Tongue (tissue), 2 donors: ENCODE measurements around the gene SSR2. TPM values are rescaled to one million over a fixed set of nuclear protein-coding genes. Genes with fewer than 3 reads are reported as not detected.

ENCODE experiments used
- DNase-seq: peaks from one replicate; pipeline ENCODE4 v3.0.0-alpha.2; 2015
- total RNA-seq: library from RNA; depleted of rRNA; stranded (reverse); fragments of >200 nt; gene quantifications from one replicate; pipeline ENCODE4 v1.2.3, GENCODE V29; 2014

The SSR2 gene
- 282 TPM for total RNA-seq

DNA sequence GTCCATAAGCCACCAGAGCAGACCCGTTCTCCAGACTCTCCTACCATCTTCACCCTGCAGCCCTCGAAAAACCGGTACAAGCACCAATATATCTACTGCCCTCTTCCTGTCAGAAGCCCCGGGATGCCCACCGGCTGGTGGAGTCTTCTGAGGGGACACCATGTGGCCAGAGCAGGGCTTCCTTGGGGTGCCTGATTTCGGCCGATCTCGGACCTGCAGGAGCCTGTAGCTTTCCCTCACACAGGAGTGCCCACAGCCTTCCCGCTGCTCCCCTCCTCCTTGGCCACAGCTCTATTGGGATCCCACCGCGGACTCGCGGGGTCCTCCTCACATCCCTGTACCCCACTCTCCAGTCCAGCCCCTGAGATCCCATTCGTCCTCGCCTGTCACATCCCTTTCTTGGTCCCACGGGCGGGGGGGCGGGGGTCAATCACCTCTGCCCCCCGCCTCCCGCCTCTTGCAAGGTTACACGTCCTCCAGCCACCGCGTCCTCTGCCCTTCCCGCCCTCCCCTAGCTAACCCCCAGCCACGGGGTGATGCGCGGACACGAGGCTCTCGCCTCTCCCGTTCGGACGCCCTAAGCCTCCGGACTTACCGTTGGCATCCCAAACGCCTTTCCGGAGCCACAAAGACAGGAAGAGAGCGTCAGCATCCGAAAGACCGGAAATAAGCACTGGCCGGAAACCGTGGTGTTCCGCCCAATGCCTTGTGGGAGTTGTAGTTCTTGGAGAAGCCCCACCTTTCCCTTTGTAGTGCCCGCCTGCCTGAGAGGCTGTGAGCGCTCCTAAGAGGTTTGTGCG lies at the start of gene SSR2:
Gene SSR2 (minus strand): TSS at position 659 of the 800 bp plus-strand sequence. CDS start 784 bp downstream, outside the sequence.
- DNase-seq = peak; percentile 95

DNA sequence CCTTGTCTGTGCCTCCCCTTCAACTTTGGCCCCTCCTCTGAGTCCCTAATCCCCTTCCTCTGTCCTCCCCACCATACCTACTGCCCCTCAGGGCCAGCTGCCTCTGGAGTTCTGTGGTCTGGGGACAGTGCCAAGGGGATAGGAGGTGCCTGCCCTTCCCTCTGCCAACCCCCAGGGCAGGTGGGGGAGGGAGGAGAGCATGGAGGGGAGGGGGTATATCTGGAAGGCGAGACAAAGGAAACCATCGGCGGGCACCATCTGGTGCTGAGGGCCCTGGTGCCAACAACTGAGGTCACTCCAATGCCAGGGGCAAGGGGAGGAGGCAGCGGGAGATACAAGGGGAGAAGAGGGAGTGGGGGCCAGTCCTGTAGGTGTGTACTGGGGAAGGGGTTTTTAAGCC lies 49.8 kb upstream of the SSR2 start:
- DNase-seq = peak; percentile 80

DNA sequence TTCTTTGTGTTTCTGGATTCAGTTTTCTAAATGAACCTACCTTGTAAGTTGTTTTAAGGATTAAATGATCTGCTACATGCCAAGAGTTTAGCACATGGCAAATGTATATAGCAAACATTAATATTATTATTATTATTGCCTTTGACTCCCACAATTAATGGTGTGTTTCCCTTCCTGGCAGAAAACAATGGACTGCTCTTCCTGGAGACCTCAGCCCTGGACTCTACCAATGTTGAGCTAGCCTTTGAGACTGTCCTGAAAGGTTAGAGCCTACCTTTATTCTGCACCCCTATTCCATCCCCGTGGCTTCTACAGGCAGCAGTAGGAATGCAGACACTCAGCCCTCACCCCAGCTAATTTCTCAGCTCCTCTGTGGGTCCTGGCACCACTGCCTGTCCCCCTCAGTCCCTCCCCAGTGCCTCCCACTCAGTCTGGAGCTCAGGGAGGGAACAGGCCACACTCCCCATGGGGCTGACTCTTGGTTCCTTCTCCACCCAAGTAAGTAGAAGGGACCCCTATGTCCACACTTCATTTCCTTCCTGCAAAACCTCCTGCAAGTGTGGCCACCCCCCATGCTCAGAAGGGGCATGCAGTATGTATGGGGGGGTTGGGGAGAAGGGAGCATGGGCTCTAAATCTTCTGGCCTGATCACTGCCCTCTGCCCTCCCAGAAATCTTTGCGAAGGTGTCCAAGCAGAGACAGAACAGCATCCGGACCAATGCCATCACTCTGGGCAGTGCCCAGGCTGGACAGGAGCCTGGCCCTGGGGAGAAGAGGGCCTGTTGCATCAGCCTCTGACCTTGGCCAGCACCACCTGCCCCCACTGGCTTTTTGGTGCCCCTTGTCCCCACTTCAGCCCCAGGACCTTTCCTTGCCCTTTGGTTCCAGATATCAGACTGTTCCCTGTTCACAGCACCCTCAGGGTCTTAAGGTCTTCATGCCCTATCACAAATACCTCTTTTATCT lies 49.0 kb upstream of the SSR2 start:
- DNase-seq = no peak

DNA sequence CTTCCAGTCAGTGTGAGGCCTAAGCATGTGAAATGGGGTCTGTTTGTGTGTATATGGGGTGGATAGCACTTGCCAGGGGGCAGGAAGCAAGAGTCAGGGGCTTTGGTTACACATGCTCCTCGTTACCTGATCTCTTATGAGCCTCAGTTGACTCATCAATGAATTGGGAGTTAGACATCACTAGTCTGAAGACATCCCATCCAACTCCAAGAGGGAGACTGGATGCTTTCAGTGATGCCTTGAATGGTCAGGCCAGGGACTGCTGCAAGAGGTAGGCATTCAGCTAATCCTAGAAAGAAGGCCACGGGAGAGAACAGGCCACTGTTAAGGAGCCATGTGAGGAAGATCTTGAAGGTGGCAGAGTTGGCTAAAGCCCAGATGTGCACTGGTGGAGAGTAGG lies 46.5 kb upstream of the SSR2 start:
- no peak for DNase-seq

DNA sequence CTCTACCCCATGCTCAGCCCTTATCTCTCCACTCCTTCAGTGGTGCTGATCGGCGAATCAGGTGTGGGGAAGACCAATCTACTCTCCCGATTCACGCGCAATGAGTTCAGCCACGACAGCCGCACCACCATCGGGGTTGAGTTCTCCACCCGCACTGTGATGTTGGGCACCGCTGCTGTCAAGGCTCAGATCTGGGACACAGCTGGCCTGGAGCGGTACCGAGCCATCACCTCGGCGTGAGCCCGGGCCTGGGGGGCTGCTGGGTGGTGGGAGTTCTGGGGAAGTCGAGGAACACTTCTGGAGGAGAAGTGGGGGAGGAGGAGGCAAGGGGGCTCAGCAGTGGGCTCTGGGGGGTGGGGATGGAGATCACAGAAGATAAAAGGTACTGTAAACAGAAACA lies 45.1 kb upstream of the SSR2 start:
- DNase-seq = no peak

DNA sequence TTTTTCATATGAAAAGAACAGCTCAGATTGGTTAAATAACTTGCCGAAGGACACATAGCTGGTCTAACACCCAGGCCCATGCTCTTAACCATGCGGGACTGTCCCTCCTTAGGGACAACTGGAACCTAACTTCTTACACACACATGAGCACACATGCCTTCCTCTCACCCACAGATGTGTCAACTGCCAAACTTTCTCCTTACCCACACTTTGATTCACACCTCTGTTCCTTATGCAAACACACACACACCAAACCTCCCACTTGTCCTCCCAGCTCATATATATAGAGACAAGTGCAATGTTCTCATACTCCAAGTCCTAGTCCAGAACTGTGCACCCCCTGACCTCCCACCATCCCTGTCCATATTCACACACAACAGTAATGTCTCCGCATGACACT lies 44.5 kb upstream of the SSR2 start:
- DNase-seq = no peak

DNA sequence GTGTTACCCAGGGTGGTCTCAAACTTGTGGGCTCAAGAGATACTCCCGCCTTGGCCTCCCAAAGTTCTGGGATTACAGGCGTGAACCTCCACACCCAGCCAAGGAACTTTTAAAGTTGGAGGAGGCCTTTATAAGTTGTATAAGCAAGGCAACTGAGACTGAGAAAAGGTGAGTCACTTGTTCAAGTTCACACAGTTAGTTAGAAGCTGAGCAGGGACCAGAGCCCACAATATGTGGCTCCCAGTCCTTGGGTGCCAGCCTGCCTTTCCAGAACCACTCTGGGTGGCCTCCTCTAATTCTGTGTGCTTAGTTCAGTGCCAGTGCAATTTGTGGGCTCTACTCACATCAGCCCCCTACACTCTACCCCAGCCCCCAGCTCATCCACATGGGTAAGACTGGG lies 43.9 kb upstream of the SSR2 start:
- no peak for DNase-seq

DNA sequence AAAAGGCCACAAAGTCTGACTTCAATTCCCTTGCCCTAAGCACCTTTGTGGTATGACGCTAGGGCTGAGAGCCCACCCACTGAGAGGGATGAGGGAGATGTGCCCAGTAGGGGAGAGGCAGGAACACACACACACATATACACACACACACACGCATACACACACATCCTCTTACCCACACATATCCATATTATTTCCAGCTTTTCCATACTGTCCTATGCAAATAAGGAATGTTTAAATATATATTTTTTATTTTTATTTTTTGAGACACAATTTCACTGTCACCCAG lies 43.2 kb upstream of the SSR2 start:
- no peak for DNase-seq

DNA sequence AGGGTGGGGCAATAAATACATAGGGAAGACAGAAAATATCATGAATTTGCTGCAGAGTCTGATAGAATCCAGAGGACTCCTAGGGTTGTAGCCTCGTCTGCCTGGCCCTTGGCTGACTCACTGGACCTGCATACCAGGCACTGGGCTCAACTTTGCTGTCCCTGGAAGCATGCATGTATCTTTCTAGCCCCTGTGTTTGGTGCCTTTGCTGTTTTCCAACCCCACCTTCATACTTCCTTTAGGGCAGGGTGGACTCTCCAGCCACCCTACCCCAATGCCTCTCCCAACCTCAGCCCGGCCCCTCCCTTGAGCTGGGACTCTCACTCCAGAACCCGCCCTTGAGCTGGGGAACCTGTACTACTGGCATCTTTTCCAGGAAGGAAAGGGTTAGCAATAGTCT lies 41.4 kb upstream of the SSR2 start:
- DNase-seq = no peak

DNA sequence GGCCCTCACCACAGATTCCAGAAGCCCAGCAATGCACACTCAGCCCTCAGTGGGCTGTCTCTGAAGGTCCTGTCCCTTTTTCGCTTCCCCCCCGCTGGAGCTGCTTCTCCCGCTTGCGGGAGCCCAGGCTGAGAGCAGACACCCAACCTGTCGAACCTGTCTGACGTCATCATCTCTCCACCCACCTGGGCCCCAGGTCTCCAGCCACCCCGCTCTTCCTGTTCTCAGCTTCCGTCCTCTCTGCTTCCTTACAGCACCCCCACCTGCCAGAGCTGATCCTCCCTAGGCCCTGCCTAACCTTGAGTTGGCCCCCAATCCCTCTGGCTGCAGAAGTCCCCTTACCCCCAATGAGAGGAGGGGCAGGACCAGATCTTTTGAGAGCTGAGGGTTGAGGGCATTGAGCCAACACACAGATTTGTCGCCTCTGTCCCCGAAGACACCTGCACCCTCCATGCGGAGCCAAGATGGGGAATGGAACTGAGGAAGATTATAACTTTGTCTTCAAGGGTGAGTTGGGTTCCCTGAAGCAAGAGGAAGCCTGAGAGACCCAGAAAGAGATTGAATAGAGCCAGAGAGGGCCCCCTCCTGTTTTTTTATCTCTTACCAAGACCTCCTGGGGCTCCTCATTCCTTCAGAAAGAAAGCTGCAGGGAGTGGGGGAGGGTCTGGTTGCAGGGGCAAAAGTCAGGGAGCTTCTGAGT lies 40.3 kb upstream of the SSR2 start, which contains the start of gene RAB25:
Gene RAB25 (plus strand): TSS at position 224 of the 700 bp plus-strand sequence. CDS start 241 bp downstream, at position 465.
- DNase-seq = peak; percentile 63

DNA sequence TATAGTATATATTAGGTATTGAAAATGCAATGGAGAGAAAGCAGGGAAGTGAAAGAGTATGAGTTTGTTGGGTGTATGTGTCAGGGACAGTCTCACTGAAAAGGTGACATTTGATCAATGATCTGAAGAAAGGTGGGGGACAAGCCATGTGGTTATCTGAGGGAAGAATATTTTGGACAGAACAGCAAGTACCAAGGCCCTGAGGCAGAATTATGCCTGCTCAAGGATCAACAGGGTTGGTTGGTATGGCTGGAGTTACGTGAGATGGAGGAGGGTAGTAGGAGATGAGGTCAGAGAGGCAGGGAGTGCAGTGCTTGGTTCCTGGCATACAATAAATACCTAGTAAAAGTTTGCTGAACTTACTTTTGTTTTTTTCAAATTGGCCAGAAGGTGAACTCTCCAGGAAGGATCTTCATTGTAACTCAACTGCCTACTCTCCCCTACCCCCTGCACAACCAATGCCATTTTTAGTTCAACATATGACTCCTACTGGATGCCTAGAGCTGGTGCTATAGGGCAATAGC lies 35.6 kb upstream of the SSR2 start:
- no peak for DNase-seq

DNA sequence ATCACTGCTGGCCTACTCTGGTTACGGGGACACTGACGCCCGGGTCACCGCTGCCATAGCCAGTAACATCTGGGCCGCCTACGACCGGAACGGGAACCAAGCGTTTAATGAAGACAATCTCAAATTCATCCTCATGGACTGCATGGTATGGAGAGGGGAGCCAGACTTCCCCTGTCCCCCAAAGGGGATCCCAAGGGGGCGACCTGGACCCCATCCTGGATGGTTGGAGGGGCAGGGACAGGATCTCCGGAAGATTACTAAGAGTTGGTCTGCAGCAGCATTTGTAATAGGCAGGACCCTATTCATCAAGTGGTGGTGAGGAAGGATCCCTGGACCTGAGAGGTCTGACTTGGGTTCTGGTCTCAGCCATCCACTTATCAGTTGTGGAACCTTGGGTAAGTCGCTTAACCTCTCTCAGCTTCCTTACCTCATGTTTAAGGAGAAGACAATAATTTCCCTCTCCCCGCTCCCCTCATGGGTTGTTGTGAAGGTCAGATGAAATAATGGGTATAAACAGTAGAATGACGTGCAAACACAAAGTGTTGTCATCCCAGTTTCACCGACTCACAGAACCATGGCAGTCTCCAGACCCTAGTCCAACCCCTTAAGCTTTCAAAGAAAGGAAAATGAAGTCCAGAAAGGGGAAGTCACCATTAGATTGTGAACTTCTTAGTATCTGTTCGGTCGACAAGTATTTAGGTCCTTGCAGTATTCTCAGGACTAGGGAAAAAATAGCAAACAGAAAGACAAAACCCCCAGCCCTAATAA lies 34.7 kb upstream of the SSR2 start:
- DNase-seq = no peak

DNA sequence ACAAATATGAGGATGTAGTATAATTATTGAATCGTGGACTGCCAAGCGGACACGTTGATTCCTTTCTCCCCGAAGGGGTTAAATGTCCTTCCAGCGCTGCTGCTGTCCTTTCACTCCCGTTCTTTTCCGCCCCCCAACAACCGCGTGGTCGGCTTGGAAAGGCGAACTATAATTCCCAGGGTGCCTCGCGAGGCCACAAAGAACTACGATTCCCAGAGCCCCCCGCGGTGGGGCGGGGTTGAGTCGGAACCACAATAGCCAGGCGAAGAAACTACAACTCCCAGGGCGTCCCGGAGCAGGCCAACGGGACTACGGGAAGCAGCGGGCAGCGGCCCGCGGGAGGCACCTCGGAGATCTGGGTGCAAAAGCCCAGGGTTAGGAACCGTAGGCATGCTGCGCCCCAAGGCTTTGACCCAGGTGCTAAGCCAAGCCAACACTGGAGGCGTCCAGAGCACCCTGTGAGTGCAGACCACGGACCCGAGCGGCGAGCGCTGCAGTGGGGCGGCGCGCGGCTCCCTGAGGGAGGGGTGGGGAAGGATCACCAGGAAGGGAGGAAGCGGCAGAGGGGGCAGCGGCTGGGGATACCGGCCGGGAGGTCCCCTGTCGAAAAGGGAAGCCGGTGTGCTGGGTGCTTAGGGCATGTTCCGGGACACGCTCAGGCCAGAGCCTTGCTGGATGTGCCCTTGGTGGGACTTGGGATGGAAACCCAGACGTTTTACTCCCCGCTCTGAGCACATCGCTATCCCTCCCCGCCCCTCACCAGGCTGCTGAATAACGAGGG lies 33.9 kb upstream of the SSR2 start, which contains the start of gene LAMTOR2:
Gene LAMTOR2 (plus strand): TSS at position 283 of the 781 bp plus-strand sequence. CDS start 108 bp downstream, at position 391.
- peak; percentile 100 for DNase-seq

DNA sequence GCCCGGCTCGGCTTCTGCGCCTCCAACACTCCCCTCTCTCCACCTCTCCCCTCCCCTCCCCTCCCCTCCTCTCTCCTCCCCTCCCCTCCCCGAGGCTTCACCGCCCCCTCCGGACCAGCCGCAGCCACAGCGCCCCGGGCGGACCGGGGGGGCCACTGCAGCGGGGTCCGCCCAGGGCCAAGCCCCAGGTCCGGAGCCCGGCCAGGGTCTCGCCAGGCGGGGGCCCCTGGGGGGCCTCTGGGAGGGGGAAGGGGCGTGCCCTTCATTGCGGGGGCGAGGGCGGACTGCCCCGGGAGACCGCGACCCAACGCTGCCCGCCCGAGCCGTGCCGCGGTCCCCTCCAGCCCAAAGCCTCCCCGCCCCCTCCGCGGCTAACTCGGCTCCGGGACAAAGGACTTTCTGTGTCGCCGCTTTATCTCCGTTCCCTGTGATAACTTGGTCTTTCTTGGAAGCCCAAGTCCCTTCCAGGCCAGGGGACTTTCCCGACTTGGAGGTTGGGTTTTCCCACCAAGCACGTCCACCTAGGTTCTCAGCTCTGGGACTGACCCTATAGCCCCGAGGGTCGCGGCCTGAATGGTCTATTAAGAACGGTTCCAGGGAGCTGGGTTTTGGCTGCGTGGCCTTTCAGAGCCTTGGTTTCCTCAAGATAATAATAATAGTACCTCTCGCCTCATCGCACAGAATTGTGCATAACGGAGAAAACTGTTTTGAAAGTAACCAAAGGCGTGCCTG lies 33.2 kb upstream of the SSR2 start, which contains the start of gene UBQLN4:
Gene UBQLN4 (minus strand): TSS at position 31 of the 732 bp plus-strand sequence. CDS start 97 bp downstream, outside the sequence.
- peak; percentile 95 for DNase-seq

DNA sequence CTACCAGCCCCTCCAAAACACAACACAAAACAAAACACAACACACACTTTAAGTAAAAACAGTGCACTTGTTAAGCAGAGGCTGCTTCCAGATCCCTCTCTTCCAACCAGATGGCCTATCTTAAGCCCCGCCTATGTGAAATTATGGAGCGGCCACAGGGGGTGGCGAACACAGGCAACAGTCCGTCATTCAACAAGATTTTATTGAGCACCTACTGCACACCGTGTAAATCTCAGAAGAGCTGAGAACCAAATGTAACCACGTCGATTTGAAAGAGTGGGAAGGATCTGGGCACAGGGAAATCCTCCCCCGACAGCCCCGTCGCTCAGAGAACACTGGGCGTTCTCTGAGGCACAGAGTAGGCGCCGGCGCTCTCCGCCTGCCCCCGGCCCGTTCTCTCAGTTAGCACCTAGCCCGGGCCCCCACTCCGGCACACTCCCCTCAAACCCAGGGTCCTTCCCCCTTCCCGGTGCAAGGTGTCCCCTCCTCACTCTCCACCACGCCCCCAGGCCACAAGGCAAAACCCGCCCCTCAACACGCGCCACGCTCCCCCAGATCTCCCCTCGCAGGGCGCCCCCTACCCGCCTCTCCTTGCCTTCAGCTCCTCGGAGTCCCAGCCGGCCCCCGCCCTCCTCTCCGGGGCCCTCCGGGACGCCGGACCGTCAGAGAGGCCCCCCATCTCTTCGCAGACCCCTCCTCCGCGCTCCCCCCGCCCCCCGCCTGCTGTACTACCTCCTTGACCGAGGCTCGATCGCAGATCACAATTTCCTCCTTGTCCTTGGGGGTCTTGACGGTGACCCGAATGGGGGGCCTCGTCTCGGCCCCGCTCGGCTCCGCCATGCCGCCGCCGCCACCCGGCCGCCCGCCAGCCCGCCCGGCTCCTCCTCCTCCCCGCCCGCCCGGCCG lies 32.4 kb upstream of the SSR2 start:
- peak; percentile 80 for DNase-seq

DNA sequence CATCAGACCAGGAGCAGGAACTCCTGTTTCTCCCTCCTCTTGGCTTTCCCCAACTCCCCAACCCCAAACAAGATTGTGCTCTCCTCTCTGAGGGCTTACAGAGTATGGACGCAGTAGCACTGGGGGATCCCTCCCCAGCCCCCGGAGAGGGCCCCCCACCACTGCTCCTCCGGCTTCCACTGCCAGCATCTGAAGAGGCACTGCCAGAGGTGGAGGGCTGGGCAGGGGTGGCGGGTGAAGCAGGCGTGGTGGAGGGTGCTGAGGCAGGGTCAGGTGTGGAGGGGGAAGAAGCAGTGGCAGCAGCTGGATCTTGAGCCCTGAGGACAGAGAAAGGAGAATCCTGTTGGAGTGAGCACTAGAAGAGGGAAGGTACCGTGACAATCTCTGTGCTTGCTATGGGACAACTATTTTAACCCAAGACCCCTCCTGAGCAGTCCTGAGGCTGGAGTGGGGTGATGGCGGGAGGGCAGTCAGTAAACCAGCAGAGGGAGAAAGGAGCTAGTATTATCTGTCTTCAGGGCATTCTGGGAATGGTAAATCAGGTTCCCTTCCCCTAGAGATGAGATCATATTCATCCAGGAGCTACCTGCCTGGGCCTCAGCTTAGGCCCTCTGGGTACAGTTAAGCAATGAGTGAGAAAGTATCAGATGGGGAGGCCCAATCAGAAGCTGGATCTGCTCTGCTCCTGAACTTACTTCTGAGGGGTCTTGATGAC lies 30.4 kb upstream of the SSR2 start:
- no peak for DNase-seq

DNA sequence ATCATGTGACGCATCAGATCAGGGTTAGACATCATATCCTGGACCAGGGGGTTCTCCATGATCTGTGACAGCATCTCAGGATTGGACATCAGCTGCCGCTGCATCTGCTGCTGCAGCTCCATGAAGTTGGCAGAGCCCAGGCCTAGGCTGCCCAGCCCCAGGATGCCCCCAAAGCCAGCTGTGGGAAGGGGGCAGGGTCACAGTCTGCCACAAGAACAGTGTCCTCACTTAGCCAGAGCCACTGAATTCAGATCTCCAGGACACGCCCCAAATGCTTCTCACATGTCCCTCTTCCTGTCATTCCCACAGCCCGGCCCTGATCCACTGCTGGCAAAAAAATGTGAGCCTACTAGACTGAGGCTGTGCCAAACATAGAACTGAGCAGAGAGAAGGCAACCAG lies 29.6 kb upstream of the SSR2 start:
- peak; percentile 72 for DNase-seq
